ENCODE measurements around the gene GNG4.

DNA sequence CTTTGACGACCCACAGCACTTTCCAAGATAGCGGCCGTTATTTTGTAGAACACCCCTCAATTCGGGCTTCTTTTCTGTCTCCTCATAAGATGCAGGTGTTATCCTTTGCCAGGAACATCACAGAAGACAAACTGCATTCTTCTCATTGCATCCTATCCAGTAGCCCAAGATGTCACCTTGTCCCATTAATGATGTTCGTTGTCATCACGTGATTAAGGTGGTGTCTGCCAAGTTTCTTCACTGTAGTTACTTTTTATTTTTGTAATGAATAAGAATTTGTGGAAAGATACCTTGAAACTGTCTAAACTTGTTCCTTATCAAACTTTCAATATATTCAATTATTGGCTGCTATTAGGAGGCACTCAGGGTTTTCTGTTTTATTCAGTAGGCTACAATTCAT lies 39.4 kb downstream of the GNG4 start:
- TF ChIP-seq, protein P1, sequence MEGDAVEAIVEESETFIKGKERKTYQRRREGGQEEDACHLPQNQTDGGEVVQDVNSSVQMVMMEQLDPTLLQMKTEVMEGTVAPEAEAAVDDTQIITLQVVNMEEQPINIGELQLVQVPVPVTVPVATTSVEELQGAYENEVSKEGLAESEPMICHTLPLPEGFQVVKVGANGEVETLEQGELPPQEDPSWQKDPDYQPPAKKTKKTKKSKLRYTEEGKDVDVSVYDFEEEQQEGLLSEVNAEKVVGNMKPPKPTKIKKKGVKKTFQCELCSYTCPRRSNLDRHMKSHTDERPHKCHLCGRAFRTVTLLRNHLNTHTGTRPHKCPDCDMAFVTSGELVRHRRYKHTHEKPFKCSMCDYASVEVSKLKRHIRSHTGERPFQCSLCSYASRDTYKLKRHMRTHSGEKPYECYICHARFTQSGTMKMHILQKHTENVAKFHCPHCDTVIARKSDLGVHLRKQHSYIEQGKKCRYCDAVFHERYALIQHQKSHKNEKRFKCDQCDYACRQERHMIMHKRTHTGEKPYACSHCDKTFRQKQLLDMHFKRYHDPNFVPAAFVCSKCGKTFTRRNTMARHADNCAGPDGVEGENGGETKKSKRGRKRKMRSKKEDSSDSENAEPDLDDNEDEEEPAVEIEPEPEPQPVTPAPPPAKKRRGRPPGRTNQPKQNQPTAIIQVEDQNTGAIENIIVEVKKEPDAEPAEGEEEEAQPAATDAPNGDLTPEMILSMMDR (IDR thresholded peaks at IDR 0.05; ENCODE audit: poor library complexity) = no peak
- TF ChIP-seq EZH2 (IDR thresholded peaks at IDR 0.05; ENCODE audit: borderline replicate concordance) = no peak
